ENCODE measurements around the gene RAB6B.

GRCh38 chr3:133883641-133884040, 12.0 kb downstream of the RAB6B start:
- TF ChIP-seq CTCF (optimal IDR thresholded peaks at IDR 0.05 in 1 of 3, IDR thresholded peaks at IDR 0.05 in 1 of 3, conservative IDR thresholded peaks at IDR 0.05 in 1 of 3; ENCODE audit: extremely low read depth in 1 of 3, insufficient read depth in 2 of 3, low read length in 3 of 3) (no peak), EZH2 (IDR thresholded peaks at IDR 0.05; ENCODE audit: low read length) (no peak)
